IMR-90 (cell line): ENCODE data around the gene SIM2. TPM values are rescaled to one million over a fixed set of nuclear protein-coding genes. Genes with fewer than 3 reads are reported as not detected.

Experiments
- ATAC-seq: fragments of 200-7000 bp; cut with Tn5 transposase; 2 replicates; pipeline ENCODE4 v1.9.1; 2020; ENCODE audit warnings: low read depth, mild to moderate bottlenecking, moderate library complexity
- BruUV-seq: library from RNA; stranded (reverse); fragments of 400-500 nt; replicated peaks from 2 replicates; lab custom pipeline; 2021; lab: Mats Ljungman, UMichigan
- CTCF ChIA-PET: fragments of 300-600 bp; formaldehyde crosslinking; extraction: SDS; loops from one replicate; lab custom pipeline; 2021; ENCODE audit warnings: antibody characterized with exemption; lab: Yijun Ruan, JAX
- POLR2A ChIA-PET: fragments of 300-600 bp; sonication (Branson Sonifier 250); formaldehyde crosslinking; loops from one replicate; lab custom pipeline; 2022; ENCODE audit warnings: antibody characterized with exemption; ENCODE audit not compliant: unreplicated experiment; lab: Charles Lee
- DNase-seq: peaks from one replicate; pipeline ENCODE4 v3.0.0; 2013
- H2AFZ ChIP-seq: replicated peaks from 2 replicates; pipeline ENCODE3; 2013; ENCODE audit warnings: low read length, mild to moderate bottlenecking; ENCODE audit not compliant: poor library complexity
- H2AK5ac ChIP-seq: 2 replicates; pipeline ENCODE4 v1.6.1; 2013; ENCODE audit warnings: low read depth, low read length, inconsistent platforms
- H2AK9ac ChIP-seq: replicated peaks from 2 replicates; pipeline ENCODE3; 2013; ENCODE audit warnings: mild to moderate bottlenecking, low read depth, low read length, moderate library complexity; ENCODE audit not compliant: poor library complexity
- H2BK120ac ChIP-seq: 2 replicates; pipeline ENCODE4 v1.6.1; 2013; ENCODE audit warnings: low read depth, low read length, inconsistent platforms
- H2BK15ac ChIP-seq: 3 replicates; pipeline ENCODE4 v1.6.1; 2013; ENCODE audit warnings: low read depth, low read length, inconsistent platforms
- H2BK20ac ChIP-seq: 2 replicates; pipeline ENCODE4 v1.6.1; 2013; ENCODE audit warnings: low read depth, mild to moderate bottlenecking, inconsistent platforms, low read length, moderate library complexity
- H2BK5ac ChIP-seq: 2 replicates; pipeline ENCODE4 v1.6.1; 2013; ENCODE audit warnings: mild to moderate bottlenecking, low read depth, low read length, inconsistent platforms; ENCODE audit not compliant: poor library complexity, severe bottlenecking
- H3K14ac ChIP-seq: replicated peaks from 2 replicates; pipeline ENCODE4 v1.6.1; 2013; ENCODE audit warnings: low read depth, low read length, inconsistent platforms
- H3K18ac ChIP-seq: 2 replicates; pipeline ENCODE4 v1.6.1; 2013; ENCODE audit warnings: low read depth, low read length, control low read depth
- H3K23ac ChIP-seq: 2 replicates; pipeline ENCODE4 v1.6.1; 2013; ENCODE audit warnings: low read depth, low read length, inconsistent platforms
- H3K27ac ChIP-seq: 2 replicates; pipeline ENCODE4 v1.5.1; 2013; ENCODE audit warnings: mild to moderate bottlenecking, control low read depth, low read length; ENCODE audit not compliant: insufficient read depth
- H3K27me3 ChIP-seq: 2 replicates; pipeline ENCODE4 v1.6.1; 2013; ENCODE audit warnings: low read length; ENCODE audit not compliant: control insufficient read depth, insufficient read depth
- H3K36me3 ChIP-seq: 2 replicates; pipeline ENCODE4 v1.6.1; 2013; ENCODE audit warnings: low read length, mixed read lengths; ENCODE audit not compliant: control insufficient read depth, insufficient read depth
- H3K4ac ChIP-seq: 2 replicates; pipeline ENCODE4 v1.6.1; 2013; ENCODE audit warnings: low read depth, low read length, inconsistent platforms
- H3K4me1 ChIP-seq: 2 replicates; pipeline ENCODE4 v1.6.1; 2013; ENCODE audit warnings: low read length, mixed read lengths; ENCODE audit not compliant: control insufficient read depth, insufficient read depth
- H3K4me2 ChIP-seq: 2 replicates; pipeline ENCODE4 v1.6.1; 2013; ENCODE audit warnings: low read depth, mild to moderate bottlenecking, control low read depth, low read length, moderate library complexity
- H3K4me3 ChIP-seq: 2 replicates; pipeline ENCODE4 v1.5.1; 2013; ENCODE audit warnings: low read depth, mild to moderate bottlenecking, control low read depth, low read length, moderate library complexity; ENCODE audit not compliant: insufficient read depth
- H3K56ac ChIP-seq: 2 replicates; pipeline ENCODE4 v1.6.1; 2013; ENCODE audit warnings: low read length, inconsistent platforms; ENCODE audit not compliant: insufficient read depth; ENCODE audit errors: extremely low read depth
- H3K79me1 ChIP-seq, 2 experiments: 2 replicates each; pipeline ENCODE4 v1.6.1; 2013; ENCODE audit warnings: low read length in 2 of 2, inconsistent platforms in 1 of 2, low read depth in 1 of 2
- H3K9ac ChIP-seq: 2 replicates; pipeline ENCODE4 v1.6.1; 2013; ENCODE audit warnings: low read depth, low read length, control low read depth
- H3K9me1 ChIP-seq: 2 replicates; pipeline ENCODE4 v1.6.1; 2013; ENCODE audit warnings: low read length, inconsistent platforms; ENCODE audit not compliant: insufficient read depth
- H3K9me3 ChIP-seq: 2 replicates; pipeline ENCODE4 v1.6.1; 2013; ENCODE audit warnings: low read length; ENCODE audit not compliant: control insufficient read depth, insufficient read depth
- H4K20me1 ChIP-seq: 2 replicates; pipeline ENCODE4 v1.6.1; 2013; ENCODE audit warnings: low read length, inconsistent platforms; ENCODE audit not compliant: insufficient read depth
- H4K5ac ChIP-seq: 2 replicates; pipeline ENCODE4 v1.6.1; 2013; ENCODE audit warnings: mild to moderate bottlenecking, low read depth, low read length, control low read depth
- H4K8ac ChIP-seq, 2 experiments: 2 replicates each; pipeline ENCODE4 v1.6.1; 2013; ENCODE audit warnings: low read depth in 2 of 2, low read length in 2 of 2, control low read depth in 1 of 2, inconsistent platforms in 1 of 2
- H4K91ac ChIP-seq: 2 replicates; pipeline ENCODE4 v1.6.1; 2013; ENCODE audit warnings: low read depth, low read length, inconsistent platforms; ENCODE audit not compliant: insufficient read depth
- MXI1 ChIP-seq: IDR thresholded peaks from 2 replicates; pipeline ENCODE4 v1.6.1; 2012; ENCODE audit warnings: low read depth, mild to moderate bottlenecking, low read length, moderate library complexity, borderline replicate concordance
- RAD21 ChIP-seq: IDR thresholded peaks from 2 replicates; pipeline ENCODE4 v1.6.1; 2012; ENCODE audit warnings: low read length, improper control_type of control experiment
- RCOR1 ChIP-seq: IDR thresholded peaks from 2 replicates; pipeline ENCODE4 v1.6.1; 2012; ENCODE audit warnings: mild to moderate bottlenecking, low read length, improper control_type of control experiment; ENCODE audit not compliant: insufficient replicate concordance
- SMC3 ChIP-seq: fragments of 150-350 bp; IDR thresholded peaks from 2 replicates; pipeline ENCODE4 v1.6.1; 2016; ENCODE audit warnings: low read depth, mild to moderate bottlenecking, antibody characterized with exemption, low read length, moderate library complexity
- WGBS, 2 experiments: methylation state at CpG; one replicate each; pipeline versions ENCODE4 v1.1.5 to v1.1.7; 2013; ENCODE audit warnings: missing lambda C conversion rate in 2 of 2; ENCODE audit not compliant: insufficient read length in 1 of 2; ENCODE audit errors: extremely low coverage in 2 of 2; 5-methylcytosine and 5-hydroxymethylcytosine counted together
- dilution Hi-C: fragments of 300-500 bp; cut with HindIII; formaldehyde crosslinking; loops from one replicate; pipeline ENCODE4 v1.14.3; 2018; ENCODE audit warnings: low sequenced_read_pairs; ENCODE audit not compliant: unreplicated experiment
- in situ Hi-C: fragments of 300-500 bp; cut with MboI; formaldehyde crosslinking; loops from 3 replicates; pipeline ENCODE4 v1.14.3; 2019; ENCODE audit warnings: low sequenced_read_pairs, inconsistent platforms, mixed read lengths
- intact Hi-C: fragments of 100-400 bp; cut with micrococcal nuclease; formaldehyde crosslinking; loops from 2 replicates; pipeline ENCODE4 v1.10.0; 2022
- polyA plus RNA-seq, 3 experiments: library from polyadenylated mRNA; depleted of rRNA; stranded (reverse); fragments of >200 nt; gene quantifications; 2 replicates each; pipeline ENCODE4 v1.2.3, GENCODE V29; 2012; ENCODE audit warnings: low replicate concordance in 1 of 3
- total RNA-seq: library from RNA; depleted of rRNA; stranded (reverse); fragments of >200 nt; gene quantifications from 2 replicates; pipeline ENCODE4 v1.2.3, GENCODE V29; 2012

Gene SIM2
- total and polyA plus RNA-seq, 2 of the 4 experiments (the other 2 are of a cell fraction): 2.2 to 7.5 TPM

DNA sequence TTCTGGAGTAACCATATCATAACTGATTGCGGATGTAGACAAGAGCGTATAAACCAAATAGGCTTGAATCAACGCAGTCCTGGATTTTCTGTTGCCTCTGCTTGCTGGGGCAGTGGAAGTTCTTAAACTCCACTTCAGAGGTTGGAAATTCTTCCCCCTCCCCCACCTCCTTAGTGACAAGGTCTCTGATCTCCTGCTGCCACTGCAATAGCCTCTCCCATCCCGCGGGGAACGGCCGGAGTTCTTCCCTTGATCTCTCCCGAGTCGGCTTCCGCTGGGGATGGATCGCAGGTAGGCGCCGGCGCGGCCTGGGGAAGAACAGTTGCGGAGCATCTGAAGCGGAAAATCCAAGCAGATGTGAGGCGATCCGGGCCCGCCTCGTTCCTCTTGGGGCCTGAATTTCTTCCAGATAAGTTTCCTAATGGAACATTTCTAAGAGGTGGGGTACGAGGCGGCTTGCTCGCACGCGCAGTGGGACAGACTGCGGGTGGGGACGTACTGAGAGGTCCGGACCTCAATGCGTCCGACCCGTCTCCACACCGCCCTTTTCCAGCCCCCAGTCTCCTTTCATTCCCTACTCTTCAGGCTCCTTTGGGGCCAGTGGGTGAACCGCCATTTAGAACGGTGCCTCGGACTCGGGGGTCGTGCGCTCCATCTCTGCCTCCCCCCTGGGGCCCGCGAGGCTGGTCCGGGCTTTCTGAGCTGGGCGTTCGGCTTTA, 3.1 kb upstream of the SIM2 start:
- no peak overlapping the region; the same call in 1 of the 2 replicates for H3K4me2 ChIP-seq
- H3K4me3 ChIP-seq: no peak overlapping the region
- no peak overlapping the region for H3K14ac ChIP-seq
- H3K23ac ChIP-seq: no peak overlapping the region
- intact Hi-C loops: no loop called here
- no peak overlapping the region for H2AK9ac ChIP-seq
- POLR2A ChIA-PET: no interaction called here
- CTCF ChIA-PET: no interaction called here
- H3K18ac ChIP-seq: no peak overlapping the region
- 26% methylated on average over 13 of the region's 44 CpGs; no CpG with 5 or more reads in 1 of the 2 experiments for WGBS, 2 experiments
- H2BK5ac ChIP-seq: no peak overlapping the region
- no peaks in the 10 kb centered on the region for H3K79me1 ChIP-seq
- no peak overlapping the region for H2BK20ac ChIP-seq
- H3K56ac ChIP-seq: no peak overlapping the region
- H3K36me3 ChIP-seq: no peaks in the 10 kb centered on the region
- no peak overlapping the region for H4K5ac ChIP-seq
- no peak overlapping the region for H2AFZ ChIP-seq
- no TSS peak for BruUV-seq
- ATAC-seq (no peak), DNase-seq (no peak)
- H3K9me1 ChIP-seq: no peaks in the 10 kb centered on the region; the same call in 1 of the 2 replicates
- H4K20me1 ChIP-seq: peaks cover 11% of the 10 kb centered on the region
- dilution Hi-C loops: no loop called here
- peaks cover 95% of the 10 kb centered on the region for H3K27me3 ChIP-seq
- H3K9me3 ChIP-seq: peaks cover 16% of the 10 kb centered on the region
- no peak overlapping the region; the same call in 1 of the 2 replicates for H3K27ac ChIP-seq
- H3K4me1 ChIP-seq: no peaks in the 10 kb centered on the region
- H2AK5ac ChIP-seq: no peak overlapping the region
- TF ChIP-seq RAD21 (no peak), RCOR1 (no peak), SMC3 (no peak), MXI1 (no peak)
- no peak overlapping the region for H3K4ac ChIP-seq
- H4K91ac ChIP-seq: no peak overlapping the region; the same call in 1 of the 2 replicates
- H4K8ac ChIP-seq: no peak overlapping the region
- in situ Hi-C loops: no loop called here
- H2BK120ac ChIP-seq: 0 out of 2 replicates have a peak overlapping the region, but pooled peaks have one; percentile 2
- H3K9ac ChIP-seq: no peak overlapping the region
- no peak overlapping the region for H2BK15ac ChIP-seq
